Measurements from ENCODE around the gene NME7.
"Not testable (repeated sequence)": the region's sequence is repeated elsewhere in the genome, so short reads cannot be mapped to it uniquely, and the experiment has no call there.

Gene NME7

DNA sequence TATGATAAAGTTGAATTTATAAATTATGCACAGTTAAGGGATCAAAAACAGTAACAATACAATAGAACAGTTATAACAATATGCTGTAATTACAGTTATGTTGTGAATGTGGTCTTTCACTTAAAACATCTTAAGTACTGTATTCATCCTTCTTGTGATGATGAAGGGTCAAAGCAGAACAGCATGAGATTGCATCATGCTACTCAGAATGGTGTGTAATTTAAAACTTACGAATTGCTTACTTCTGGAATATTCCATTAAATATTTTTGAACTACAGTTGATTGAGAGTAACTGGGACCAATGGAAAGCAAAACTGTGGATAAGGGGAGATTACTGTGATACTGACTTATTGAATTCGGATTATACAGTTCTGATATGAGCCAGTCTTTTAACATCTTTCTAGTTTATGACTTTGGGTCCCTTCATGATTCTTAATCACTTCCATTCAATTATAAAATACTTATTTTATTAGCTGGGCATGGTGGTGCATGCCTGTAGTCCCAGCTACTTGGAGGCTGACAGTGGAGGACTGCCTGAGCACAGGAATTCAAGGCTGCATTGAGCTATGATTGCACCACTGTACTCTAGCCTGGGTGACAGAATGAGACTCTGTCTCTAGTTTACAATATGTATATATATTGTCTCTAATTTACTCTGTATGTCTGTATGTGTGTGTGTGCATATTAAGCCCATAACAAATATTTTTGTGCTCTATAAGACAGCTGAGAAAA is 217.9 kb downstream of the NME7 start:
- DNase-seq = no peak

DNA sequence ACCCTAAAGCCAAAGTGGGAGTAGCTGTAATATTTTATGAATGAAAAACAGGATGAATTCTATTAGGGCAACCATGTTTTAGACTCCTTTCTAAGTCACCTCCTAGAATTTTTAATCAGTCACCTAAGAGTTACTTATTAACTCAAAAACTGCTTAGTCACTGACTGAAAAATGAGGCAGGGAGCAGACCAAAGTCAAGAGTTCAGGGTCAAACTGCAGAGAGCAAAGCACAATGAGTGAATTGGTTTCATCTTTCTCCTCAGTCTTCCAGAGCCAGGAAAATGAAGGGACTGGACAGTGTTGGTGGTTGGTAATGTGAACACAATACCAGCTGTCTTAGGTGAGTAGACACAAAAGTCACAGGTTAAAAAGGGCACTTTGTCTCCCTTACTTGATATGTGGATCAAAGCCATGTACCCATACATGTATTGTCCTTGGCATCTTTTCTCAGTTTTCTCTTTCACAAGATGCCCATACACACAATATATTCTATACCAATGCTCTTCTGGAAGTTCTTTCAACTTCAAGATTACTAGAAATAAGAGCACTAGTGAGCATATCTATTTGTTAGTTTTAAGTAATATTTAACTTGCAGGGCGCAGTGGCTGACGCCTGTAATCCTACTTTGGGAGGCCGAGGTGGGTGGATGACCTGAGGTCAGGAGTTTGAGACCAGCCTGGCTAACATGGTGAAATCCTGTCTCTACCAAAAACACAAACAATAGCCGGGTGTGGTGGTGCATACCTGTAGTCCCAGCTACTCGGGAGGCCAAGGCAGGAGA is 218.9 kb downstream of the NME7 start:
- no peak for DNase-seq

DNA sequence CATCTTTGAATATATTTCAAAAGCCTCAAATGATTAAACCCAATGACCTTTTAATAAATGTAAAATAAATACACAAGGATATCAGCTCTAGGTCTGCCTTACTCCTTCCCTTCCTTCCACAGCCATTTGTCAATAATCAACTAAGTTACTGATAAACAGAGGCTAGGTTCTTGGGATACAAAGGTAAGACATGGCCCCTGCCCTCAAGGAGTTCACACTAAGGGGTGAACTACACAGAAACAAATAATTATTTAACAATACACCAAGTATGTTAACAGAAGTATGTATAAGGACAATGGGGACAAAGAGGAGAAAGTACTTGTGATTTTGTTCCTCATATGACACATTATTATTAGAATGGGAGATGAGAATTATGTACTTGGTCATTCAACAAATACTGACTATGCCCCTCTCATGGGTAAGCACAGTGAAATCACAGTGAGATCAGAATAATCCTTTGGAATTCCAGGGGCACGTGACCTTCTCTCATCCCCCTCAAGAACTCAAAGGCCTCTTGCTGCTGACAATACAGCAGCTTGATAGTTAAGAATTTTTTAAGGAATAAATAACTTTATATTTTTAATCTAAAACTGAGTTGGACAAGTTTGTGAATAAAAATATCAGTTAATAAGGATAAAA is 220.9 kb downstream of the NME7 start:
- DNase-seq = no peak

DNA sequence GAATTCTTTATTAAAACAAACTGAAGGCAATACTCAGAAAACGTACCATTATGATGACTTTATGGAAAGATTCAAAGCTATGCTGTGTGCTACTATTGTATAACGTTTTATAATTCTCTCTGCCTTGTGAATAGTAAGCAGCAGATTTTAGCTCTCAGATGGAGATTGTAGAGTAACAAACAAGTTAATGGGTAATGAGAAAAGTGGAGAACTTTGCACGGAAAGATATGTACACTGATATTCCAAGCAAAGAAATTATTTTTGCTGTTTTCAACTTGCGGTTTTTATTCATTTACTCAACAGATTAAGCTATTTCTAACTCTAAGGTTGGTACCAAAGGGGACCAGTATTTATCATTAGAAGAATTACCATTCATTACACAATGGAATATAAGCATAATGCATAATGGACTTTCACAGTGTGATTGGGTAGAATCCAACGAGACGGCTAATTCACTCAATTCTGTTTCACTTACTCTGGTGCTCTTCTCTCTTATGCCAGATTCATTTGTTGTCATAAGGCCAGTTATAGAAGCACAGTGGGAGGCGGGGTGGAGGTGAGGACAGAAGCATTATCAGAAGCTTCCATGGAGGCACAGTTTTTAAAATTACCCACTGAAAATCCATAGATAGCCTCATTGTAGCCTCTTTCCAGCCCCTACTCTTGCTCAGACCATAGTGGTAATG is 222.5 kb downstream of the NME7 start:
- DNase-seq = no peak

DNA sequence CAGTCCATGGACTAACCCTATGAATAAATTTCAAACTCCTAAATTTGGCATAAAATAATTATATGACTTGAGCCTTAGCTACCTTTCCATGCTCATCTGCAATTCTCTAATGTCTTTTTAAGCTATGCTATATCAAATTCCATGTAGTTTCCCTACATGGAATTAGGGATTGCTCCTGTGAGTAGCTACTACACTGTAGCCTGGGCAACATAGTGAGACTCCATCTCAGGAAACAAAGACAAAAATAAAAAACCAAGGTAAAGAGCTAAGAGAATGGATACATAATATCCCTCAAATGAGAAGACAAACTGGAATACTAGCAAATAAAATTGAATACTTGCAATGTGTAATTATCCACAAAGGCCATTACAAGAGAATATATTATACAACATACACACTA is 223.6 kb downstream of the NME7 start:
- no peak for DNase-seq

DNA sequence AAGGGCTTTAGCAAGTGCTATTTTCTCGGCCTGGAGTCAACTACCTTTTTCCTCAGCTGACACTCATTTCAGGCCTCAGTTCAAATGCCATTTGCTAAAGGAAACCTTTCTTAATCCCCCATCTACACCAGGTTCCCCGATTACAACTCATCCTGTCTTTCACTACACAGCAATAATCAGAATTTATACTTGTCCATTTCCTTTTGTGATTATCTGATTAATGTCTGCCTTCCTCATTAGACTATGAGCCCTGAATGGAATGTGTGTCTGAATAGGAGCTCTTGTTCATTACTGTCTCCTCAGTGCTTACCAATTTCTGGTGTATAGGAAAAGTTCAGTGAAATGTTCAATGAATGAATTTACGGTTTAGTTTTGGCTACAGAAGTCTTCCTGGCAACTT is 224.3 kb downstream of the NME7 start:
- DNase-seq = no peak

DNA sequence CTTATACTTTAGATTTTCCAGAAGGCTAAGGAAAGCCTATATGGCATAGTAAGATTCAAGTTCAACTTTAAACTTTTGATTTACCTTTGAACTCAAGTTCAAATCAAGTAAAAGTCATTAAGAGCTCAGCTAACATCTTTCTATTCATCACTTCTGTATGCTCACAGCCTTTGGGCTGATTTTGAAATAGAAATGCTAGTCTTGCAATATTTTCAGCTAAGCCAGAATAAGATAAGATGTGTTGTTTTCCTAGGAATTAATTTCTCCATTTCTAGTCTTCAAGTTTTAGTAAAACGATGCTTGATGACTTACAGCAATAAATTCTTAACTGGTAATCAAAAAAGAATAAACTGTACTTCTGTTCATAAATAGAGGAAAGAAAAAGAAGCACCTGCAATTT is 225.5 kb downstream of the NME7 start:
- no peak for DNase-seq

DNA sequence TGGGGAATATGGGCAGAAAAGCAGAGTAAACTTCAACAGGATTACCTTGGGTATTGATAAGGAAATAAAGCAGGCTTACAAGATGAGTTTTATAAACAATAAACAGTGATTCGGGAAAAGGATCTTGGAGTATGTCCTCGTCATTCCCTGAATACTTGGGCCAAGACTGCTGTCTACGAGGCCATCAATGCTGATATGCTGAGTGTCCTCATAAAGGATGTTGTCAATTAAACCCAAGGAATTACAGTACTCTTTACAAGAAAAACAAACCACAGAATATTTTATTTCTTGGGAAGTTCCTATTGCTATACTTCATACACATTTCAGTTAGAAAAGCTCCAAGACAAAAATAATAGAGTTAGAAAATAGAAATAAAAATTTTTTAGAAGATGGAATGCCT is 226.2 kb downstream of the NME7 start:
- no peak for DNase-seq

DNA sequence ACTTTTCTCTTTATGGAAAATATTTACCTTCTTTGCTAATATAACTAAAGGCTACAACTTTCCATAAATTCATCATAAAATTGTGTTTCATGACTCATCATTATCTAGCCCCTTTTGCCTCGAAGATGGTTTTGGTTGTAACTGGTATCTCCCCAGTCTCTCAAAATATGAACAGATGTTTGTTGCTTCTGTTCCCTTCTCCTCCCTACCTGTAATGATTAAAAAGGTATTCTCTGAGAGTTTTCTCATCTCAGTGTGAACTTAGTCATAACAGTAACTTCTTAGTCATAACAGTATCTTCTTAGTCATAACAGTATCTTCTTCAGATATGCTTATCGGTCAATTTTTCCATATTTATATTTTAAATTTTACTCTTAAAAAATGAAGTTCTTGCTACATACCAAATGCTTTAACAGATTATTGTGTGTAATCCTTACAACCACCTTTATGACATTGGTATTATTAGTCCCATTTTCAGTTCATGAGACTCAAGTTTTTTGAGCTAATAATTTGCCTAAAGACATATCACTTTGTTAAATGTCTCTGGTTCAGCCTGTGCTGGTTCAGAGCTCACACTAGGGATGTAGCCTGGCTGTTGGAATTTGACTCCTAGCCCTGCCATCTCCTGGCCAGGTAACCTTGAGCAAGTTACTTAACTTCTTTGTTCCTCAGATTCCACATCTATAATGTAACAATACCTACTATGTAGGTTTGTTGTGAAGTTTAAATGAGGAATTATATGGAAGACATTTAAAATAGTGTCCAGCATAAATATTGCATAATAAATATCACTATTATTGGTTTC is 228.5 kb downstream of the NME7 start:
- DNase-seq = no peak

DNA sequence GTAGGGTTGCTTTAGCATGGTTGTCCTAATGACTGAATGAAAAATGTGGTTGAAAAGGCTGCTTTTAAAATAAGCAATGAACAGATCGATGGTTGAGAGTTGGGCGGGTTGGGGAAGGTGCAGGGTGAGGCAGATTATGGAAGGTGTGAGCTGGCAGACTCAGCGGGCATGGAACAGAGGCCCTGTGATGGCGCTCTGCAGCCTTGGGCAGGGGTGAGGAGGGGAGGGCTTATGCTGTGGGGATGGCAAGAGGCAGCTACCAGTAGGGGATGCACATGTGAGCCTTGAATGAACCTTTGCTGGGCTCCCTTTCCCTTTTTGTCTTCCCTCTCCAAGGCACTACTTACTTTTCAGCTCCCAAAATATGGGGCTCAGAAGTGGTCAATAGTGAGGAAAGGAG is 230.2 kb downstream of the NME7 start:
- no peak for DNase-seq

DNA sequence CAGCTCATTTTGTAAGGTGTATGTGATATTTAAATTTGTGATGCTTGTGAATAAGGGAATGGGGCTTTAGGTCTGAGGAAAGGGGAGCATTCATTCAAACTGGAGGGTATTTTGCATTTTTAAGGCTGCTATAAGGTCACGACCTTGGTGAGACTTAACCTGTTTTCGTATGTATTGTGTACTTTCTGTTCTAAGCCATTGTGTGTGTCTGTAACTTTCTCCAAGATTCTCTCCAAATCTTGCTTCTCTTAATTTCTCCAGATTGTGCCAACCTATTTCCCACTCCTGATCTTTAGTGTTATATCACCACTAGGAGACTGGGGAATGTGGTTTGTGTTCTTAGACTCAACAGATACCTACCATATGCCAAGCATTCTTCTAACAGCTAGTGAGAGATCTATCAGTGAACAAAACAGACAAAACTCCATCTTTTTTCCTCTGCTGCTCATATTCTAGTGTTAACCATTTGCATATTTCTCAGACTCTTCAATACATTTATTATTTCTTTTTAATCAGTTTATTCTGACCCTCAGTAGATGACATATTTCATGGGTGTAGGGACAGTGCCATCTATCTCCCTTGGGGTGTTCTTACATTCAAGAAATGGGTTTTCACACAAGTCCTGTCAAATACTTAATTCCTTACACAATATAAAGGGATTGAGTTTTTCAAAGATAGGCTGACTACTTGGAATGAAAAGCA is 233.6 kb downstream of the NME7 start:
- DNase-seq = no peak

DNA sequence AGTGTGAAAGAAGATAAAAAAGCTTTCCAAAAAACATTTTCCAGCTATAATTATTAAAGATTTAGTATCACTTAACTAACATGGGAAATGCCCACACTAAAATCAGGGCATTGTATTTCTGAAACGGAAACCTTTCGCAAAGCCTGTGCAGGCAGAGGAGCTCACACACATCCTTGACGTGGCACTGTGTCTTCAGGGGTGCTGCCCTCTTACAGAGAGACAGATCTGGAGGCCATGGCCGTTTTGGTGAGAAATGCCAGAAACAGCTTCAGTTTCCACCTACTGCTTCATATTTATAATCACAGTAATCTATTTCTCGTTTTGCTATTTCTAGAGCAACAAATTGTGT is 234.4 kb downstream of the NME7 start:
- DNase-seq = no peak

DNA sequence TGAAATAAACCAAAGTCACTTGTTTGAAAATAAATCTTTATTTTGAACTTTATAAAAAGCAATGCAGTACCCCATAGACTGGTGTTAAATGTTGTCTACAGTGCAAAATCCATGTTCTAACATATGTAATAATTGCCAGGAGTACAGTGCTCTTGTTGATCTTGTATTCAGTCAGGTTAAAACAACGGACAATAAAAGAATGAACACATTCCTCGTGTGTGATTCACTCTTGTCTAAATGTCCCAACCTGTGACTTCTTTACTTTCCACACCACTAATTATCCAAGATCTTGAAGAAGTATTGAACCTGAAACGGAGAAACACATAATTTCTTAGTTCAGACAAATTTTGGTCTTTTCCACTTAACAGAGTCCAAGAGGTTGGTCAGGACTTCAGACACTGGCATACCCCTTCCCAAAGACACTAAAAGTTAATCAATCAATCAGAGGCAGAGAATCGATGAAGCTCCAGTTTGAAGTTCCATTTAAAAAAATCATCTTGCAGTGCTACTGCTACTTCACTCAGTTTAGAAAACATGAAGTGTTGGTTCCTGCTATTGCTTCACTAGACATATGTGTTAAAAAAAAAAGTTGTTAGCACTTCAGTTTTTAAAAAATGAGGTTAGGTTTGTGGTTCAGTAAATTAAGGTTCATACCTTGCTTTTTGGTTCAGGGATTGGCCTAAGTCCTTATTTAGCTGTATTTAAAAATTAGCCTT is 234.9 kb downstream of the NME7 start:
- no peak for DNase-seq

DNA sequence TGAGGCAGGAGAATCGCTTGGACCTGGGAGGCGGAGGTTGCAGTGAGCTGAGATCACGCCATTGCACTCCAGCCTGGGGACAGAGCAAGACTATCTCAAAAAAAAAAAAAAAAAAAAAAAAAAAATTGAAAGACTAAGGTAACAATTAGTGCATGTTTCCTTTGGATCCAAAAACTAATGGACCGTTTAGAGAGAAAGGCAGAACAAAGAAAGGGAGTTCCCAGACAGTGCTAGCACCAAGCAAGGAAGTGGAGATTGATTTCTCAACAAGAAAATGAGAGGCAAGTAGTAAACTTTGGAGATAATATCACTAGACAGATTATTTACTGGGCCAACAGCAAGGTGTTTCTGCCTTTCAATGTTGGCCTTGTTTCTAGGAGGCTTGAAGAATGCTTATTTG is 236.9 kb downstream of the NME7 start:
- no peak for DNase-seq

DNA sequence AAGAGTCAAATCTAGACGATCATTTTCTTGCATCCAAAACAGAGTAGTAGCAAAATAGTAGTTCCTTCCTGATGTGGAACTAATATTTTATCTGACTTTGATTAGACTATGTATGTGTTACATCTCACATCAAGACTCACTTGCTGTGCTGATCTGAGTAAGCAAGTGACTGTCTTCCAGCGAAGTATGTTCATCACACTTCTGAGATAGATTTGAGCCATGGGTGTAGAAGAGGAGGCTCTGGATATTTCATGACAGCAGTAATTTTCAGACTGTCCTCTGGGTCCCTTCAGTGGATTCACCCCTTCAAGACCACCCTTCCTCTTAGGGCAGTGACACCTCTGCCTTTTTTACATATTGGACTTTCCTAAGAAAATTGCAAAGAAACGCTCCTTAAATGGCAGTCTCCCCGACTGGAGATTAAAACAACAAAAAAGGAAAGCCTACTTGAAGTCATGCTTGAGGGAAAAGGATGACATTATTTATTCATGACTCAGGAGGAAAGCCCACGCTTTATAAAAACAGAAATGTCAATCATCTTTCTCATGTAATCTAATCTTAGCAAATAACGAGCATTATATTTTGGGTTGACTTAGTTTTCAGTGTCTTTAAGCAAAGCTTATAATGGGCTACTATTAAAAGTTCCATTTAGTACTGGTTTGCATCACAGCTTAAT is 238.3 kb downstream of the NME7 start:
- DNase-seq = no peak

DNA sequence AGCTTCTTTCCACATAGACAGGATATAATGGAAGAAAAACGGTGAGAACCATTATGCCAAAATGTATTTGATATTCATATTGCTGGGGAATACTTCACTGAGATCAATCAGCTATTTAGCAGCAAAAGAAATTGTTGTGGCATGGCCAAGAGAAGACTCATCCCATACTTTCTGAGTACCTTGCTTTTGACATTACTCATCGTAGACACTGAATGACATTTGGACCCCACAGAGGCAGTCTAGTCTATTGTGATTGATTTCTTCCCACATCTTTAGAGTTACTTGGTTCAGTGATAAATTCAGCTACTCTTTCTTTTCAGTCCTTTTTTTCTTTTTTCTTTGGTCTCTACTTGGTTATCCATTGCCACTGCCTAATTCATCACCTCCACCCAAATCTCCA is 239.0 kb downstream of the NME7 start:
- DNase-seq = no peak

DNA sequence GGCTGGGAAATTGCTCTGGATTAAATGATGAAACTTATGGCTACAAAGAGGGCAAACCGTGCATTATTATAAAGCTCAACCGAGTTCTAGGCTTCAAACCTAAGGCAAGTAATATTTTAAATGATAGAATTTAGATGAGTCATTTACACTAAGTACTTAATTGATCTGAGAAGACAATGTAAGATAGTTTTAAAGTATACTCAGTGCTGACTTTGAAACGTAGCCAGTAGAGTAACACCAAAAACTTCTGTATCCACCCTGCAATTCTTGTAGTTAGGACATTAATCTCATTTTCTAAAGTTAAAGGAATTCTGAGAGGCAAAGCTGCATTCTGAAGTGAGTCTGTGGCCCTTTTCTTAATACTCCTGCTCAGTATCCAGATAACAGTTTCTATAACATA is 240.3 kb downstream of the NME7 start:
- no peak for DNase-seq

DNA sequence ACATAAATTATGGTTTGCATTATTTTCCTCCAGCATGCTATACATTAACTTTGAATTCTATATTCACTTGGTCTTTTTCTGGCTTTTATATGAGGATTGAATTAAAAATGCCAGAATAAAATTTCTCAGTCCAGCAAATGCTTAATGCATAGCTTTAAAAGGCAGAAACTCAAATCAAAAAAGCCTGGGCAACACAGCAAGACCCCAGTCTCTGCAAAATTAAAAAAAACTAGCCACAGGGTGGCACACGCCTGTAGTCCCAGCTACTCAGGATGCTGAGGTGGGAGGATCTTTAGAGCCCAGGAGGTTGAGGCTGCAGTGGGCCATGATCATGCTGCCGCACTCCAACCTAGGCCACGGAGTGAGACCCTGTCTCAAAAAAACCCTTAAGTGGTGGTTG is 241.3 kb downstream of the NME7 start:
- no peak for DNase-seq

DNA sequence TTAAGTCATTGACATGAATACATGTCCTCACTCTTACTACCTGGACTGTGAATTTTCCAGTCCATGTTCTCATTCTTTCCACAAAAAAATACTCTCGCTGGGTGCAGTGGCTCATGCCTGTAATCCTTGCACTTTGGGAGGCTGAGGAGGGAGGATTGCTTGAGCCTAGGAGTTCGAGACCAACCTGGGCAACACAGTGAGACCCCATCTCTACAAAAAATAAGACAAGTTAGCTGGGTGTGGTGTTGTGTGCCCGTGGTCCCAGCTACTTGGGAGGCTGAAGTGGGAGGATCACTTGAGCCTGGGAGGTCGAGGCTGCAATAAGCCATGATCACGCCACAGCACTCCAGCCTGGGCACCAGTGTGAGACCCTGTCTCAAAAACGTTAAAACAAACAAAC is 242.0 kb downstream of the NME7 start:
- DNase-seq = not testable (repeated sequence)

DNA sequence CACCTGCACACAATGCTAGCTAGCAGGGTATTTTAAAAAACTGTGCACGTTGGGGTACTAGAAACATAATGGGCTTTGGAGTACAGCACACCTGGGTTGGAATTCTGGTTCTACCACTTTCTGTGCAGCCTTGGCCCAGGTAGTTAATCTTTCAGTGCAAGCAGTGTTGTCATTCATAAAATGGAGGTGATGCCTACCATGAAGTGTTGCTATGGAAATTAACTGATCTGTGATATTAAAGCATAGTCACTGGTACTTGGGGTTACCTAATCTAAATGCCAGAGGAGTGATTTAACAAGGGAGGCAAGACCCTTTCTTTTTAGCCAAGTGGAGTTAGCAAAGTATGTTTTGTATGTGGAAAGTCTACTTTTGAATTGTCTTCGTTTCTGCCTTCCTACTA is 243.1 kb downstream of the NME7 start:
- DNase-seq = no peak

DNA sequence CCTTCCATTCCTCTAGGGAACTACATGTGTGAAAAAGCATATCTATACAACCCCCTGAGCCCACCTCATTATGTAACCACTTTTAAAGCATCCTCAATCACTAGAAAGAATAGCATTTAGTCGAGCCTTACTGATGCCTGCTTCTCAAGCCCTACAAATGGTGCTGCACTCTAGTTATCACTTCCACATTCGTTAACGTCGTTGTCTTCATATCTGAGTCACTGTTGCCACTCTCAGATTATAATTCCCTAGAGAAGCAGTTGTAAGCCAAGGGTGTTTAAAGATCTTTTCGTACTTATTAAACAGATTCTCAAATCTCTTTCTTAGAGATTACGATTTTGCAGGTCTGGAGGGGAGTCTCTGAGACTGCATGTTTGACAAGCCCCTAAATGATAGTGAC is 244.6 kb downstream of the NME7 start:
- DNase-seq = no peak
